ENCODE measurements around the gene PANK3.

The PANK3 gene

DNA sequence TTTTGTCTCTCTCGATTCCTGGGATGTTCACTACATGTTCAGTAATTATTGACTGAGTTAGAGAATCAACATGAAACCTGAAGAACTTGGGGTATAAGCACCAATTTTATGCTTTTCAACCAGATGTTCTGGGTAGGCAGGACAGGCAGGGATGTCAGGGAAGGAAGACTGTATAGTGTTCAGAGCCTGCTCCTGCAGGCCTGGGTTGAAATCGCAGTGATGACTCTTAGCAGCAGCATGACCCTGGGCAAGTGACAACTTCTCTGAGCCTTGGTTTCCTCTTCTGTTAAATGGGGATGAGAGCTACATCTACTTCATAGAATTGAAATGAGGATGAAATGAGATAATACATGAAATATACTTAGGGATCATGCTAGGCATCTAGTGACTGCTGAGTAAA lies 29.7 kb upstream of the PANK3 start:
- DNase-seq, result no peak
- Histone ChIP-seq H3K4me1 (ENCODE audit: control insufficient read depth, insufficient read depth, low read length, poor library complexity, severe bottlenecking) (no peaks in the 10 kb centered on the region), H3K4me3 (ENCODE audit: insufficient read depth, low read depth, low read length, poor library complexity, severe bottlenecking) (no peak overlapping the region), H3K27ac (ENCODE audit: insufficient read depth, low read length, poor library complexity, severe bottlenecking) (no peak overlapping the region), H3K9me3 (ENCODE audit: control insufficient read depth, low read length) (no peaks in the 10 kb centered on the region), H3K36me3 (ENCODE audit: control insufficient read depth, insufficient read depth, low read length) (no peaks in the 10 kb centered on the region), H3K27me3 (replicated peaks; ENCODE audit: control insufficient read depth, insufficient read depth, low read length, poor library complexity, severe bottlenecking) (no peaks in the 10 kb centered on the region)

DNA sequence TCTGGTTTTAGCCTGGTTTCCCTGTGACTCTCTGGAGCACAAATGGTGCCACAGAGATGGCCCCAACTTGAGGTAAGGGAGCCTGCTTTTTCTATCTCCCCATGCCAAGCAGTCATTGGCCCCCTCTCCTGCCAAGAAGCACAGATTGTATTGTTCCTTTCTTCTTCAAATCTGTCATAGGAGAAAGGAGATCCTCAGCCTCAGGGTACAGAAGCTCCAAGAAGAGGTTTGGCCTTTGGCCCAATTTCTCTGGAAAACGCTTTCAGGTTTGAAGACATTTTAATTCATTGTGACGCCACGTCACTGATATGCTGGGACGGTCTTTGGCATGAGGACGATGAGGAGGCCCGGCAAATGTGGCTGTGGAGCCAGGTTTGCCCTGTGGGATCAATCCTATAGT lies 29.2 kb upstream of the PANK3 start:
- no peaks in the 10 kb centered on the region for H3K4me1 ChIP-seq (ENCODE audit: control insufficient read depth, insufficient read depth, low read length, poor library complexity, severe bottlenecking)
- no peak overlapping the region for H3K4me3 ChIP-seq (ENCODE audit: insufficient read depth, low read depth, low read length, poor library complexity, severe bottlenecking)
- no peaks in the 10 kb centered on the region for H3K9me3 ChIP-seq (ENCODE audit: control insufficient read depth, low read length)
- no peaks in the 10 kb centered on the region for H3K36me3 ChIP-seq (ENCODE audit: control insufficient read depth, insufficient read depth, low read length)
- DNase-seq, result no peak
- no peaks in the 10 kb centered on the region for H3K27me3 ChIP-seq (replicated peaks; ENCODE audit: control insufficient read depth, insufficient read depth, low read length, poor library complexity, severe bottlenecking)
- H3K27ac ChIP-seq (ENCODE audit: insufficient read depth, low read length, poor library complexity, severe bottlenecking), result no peak overlapping the region

DNA sequence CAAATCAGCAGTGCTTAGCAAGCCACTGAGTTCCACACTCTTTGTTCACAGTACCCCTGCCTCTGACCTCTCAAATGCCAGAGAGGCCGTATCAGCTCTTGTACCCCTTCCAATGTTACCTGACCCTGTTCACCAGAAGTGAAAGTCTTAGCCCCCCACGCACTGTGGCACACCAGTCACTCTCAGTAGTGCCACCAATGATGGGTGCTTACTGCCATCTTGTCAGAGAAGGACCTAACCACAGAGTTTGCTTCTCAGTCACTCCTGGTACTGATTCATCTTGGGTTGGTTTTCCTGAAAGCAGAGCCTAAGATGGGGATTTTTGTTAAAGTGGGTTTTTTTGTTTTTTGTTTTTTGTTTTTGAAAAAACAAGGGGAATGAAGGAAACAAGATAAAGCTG lies 28.8 kb upstream of the PANK3 start:
- DNase-seq, result no peak
- H3K27me3 ChIP-seq (replicated peaks; ENCODE audit: control insufficient read depth, insufficient read depth, low read length, poor library complexity, severe bottlenecking), result no peaks in the 10 kb centered on the region
- no peaks in the 10 kb centered on the region for H3K36me3 ChIP-seq (ENCODE audit: control insufficient read depth, insufficient read depth, low read length)
- H3K4me3 ChIP-seq (ENCODE audit: insufficient read depth, low read depth, low read length, poor library complexity, severe bottlenecking), result no peak overlapping the region
- no peak overlapping the region for H3K27ac ChIP-seq (ENCODE audit: insufficient read depth, low read length, poor library complexity, severe bottlenecking)
- H3K9me3 ChIP-seq (ENCODE audit: control insufficient read depth, low read length), result no peaks in the 10 kb centered on the region
- H3K4me1 ChIP-seq (ENCODE audit: control insufficient read depth, insufficient read depth, low read length, poor library complexity, severe bottlenecking), result no peaks in the 10 kb centered on the region

DNA sequence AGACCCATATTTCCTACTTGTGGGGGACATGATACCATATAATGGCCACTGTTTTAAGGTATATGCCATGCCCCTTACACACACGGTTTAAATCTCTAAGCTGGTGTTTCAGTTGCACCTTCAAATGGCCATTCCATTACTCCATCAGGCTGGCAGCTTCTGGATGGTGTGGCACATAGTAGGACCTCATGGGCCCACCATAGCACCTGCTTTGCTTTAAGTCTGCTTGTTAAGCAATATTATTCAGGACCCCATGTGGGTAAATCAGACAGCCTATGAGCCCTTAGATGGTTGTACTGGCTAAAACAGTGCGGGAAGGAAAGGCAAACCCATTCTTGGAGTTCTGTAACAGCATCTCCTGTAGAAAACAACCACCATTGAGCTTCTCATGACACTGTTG lies 27.4 kb upstream of the PANK3 start:
- no peak for DNase-seq
- Histone ChIP-seq H3K4me1 (ENCODE audit: control insufficient read depth, insufficient read depth, low read length, poor library complexity, severe bottlenecking) (no peaks in the 10 kb centered on the region), H3K4me3 (ENCODE audit: insufficient read depth, low read depth, low read length, poor library complexity, severe bottlenecking) (no peak overlapping the region), H3K27me3 (replicated peaks; ENCODE audit: control insufficient read depth, insufficient read depth, low read length, poor library complexity, severe bottlenecking) (no peaks in the 10 kb centered on the region), H3K27ac (ENCODE audit: insufficient read depth, low read length, poor library complexity, severe bottlenecking) (no peak overlapping the region), H3K9me3 (ENCODE audit: control insufficient read depth, low read length) (no peaks in the 10 kb centered on the region), H3K36me3 (ENCODE audit: control insufficient read depth, insufficient read depth, low read length) (no peaks in the 10 kb centered on the region)

DNA sequence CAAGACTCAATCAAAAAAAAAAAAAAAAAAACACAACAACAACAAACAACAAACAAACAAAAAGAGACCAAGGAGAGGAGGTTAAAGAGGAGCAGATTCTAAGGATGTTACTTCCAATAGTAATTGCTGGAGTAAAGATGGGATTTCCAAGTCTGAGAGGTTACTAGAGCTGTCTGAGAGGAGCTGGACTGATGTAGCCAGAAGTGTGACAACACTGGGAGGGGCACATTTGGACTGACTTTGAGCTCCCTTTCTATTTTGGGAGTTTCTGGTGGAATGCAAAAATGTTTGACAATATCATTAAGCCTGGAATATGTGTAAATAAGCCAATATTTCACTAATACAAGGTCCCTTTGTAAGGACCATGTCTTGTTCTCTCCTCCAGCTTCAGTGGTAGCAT lies 25.3 kb upstream of the PANK3 start:
- Histone ChIP-seq H3K27ac (ENCODE audit: insufficient read depth, low read length, poor library complexity, severe bottlenecking) (no peak overlapping the region), H3K27me3 (replicated peaks; ENCODE audit: control insufficient read depth, insufficient read depth, low read length, poor library complexity, severe bottlenecking) (no peaks in the 10 kb centered on the region), H3K36me3 (ENCODE audit: control insufficient read depth, insufficient read depth, low read length) (no peaks in the 10 kb centered on the region), H3K9me3 (ENCODE audit: control insufficient read depth, low read length) (no peaks in the 10 kb centered on the region), H3K4me1 (ENCODE audit: control insufficient read depth, insufficient read depth, low read length, poor library complexity, severe bottlenecking) (no peaks in the 10 kb centered on the region), H3K4me3 (ENCODE audit: insufficient read depth, low read depth, low read length, poor library complexity, severe bottlenecking) (no peak overlapping the region)
- DNase-seq, result no peak

DNA sequence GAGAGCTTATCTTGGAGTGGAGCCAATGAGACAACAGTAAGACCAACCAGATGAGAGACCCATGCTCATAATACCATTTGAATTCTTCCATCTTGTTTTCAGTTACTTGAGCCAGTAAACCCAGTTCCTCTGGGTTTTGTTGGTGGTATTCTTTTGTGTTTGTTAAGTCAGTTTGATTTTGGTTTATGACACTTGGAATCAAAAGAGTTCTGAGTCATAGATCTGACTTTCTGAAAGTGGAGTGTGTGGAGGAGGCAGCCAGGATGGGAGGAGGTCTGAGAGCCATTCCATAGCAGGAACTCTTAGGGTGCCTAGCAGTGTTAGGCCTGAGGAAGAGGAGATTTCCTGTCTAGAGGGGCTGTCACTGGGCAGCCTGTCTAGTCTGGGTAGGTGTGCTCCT lies 24.6 kb upstream of the PANK3 start:
- no peak overlapping the region for H3K27ac ChIP-seq (ENCODE audit: insufficient read depth, low read length, poor library complexity, severe bottlenecking)
- DNase-seq, result no peak

DNA sequence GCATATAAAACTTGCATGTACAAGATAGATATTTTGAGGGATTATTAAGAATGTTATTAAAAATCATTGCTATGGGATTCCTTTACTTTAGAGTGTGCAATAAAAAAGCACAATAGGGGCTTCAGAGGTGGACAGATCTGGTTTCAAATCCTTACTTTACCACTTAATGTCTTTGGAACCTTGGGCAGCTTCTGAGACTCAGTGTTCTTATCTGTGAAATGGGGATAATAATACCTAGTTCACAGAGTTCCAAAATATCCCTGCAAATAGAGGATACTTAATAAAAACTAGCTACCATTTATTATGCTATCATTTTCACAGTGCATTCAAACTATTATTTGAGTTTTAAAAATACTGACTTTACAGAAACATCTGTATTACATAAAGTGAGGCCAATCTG lies 23.3 kb upstream of the PANK3 start:
- Histone ChIP-seq H3K27me3 (replicated peaks; ENCODE audit: control insufficient read depth, insufficient read depth, low read length, poor library complexity, severe bottlenecking) (no peaks in the 10 kb centered on the region), H3K4me3 (ENCODE audit: insufficient read depth, low read depth, low read length, poor library complexity, severe bottlenecking) (no peak overlapping the region), H3K9me3 (ENCODE audit: control insufficient read depth, low read length) (no peaks in the 10 kb centered on the region), H3K4me1 (ENCODE audit: control insufficient read depth, insufficient read depth, low read length, poor library complexity, severe bottlenecking) (no peaks in the 10 kb centered on the region), H3K36me3 (ENCODE audit: control insufficient read depth, insufficient read depth, low read length) (no peaks in the 10 kb centered on the region), H3K27ac (ENCODE audit: insufficient read depth, low read length, poor library complexity, severe bottlenecking) (no peak overlapping the region)
- DNase-seq, result no peak

More for the DNA sequence above, 24.6 kb upstream of the PANK3 start:
- no peaks in the 10 kb centered on the region for H3K36me3 ChIP-seq (ENCODE audit: control insufficient read depth, insufficient read depth, low read length)
- no peaks in the 10 kb centered on the region for H3K9me3 ChIP-seq (ENCODE audit: control insufficient read depth, low read length)
- H3K27me3 ChIP-seq (replicated peaks; ENCODE audit: control insufficient read depth, insufficient read depth, low read length, poor library complexity, severe bottlenecking), result no peaks in the 10 kb centered on the region
- H3K4me1 ChIP-seq (ENCODE audit: control insufficient read depth, insufficient read depth, low read length, poor library complexity, severe bottlenecking), result no peaks in the 10 kb centered on the region
- H3K4me3 ChIP-seq (ENCODE audit: insufficient read depth, low read depth, low read length, poor library complexity, severe bottlenecking), result no peak overlapping the region

DNA sequence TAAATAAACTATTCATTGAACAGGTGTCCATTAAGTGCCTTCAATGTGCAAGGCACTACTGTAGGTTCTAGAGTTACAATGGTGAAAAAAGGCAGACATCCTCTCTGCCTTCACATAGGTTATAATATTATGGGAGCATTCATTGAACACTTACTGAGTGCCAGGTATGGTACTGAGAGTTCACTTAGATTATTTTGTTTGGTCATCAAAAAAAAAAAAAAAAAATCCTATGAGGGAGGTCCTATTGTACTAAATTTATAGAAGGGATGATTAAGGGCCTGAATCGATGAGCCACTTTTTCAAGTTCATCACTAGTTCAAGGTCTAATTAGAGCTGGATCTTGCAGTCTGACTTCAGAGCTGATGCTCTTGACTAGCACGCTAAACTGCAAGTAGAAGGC lies 22.8 kb upstream of the PANK3 start:
- Histone ChIP-seq H3K4me3 (ENCODE audit: insufficient read depth, low read depth, low read length, poor library complexity, severe bottlenecking) (no peak overlapping the region), H3K27me3 (replicated peaks; ENCODE audit: control insufficient read depth, insufficient read depth, low read length, poor library complexity, severe bottlenecking) (no peaks in the 10 kb centered on the region), H3K9me3 (ENCODE audit: control insufficient read depth, low read length) (no peaks in the 10 kb centered on the region), H3K27ac (ENCODE audit: insufficient read depth, low read length, poor library complexity, severe bottlenecking) (no peak overlapping the region), H3K36me3 (ENCODE audit: control insufficient read depth, insufficient read depth, low read length) (no peaks in the 10 kb centered on the region), H3K4me1 (ENCODE audit: control insufficient read depth, insufficient read depth, low read length, poor library complexity, severe bottlenecking) (no peaks in the 10 kb centered on the region)
- no peak for DNase-seq

DNA sequence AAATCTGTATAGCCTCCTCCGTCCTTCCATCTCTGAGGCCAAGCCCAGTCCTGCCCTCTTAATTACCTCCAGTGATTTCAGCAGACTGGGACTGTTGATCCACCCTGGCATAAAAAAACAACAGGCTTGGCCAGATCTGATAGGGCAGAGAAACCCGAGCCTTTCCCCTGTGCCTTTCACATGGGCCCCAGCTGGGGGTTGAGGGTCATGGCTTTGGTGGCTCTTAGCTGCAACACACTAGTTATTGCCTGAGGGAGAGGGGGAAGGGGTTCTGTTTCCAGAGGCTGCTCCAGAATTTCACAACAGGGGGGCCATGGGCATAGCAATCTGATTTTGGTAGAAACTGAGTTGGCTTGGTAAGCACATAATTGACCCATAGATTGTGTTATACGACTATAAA lies 21.2 kb upstream of the PANK3 start:
- H3K27me3 ChIP-seq (replicated peaks; ENCODE audit: control insufficient read depth, insufficient read depth, low read length, poor library complexity, severe bottlenecking), result no peaks in the 10 kb centered on the region
- H3K4me3 ChIP-seq (ENCODE audit: insufficient read depth, low read depth, low read length, poor library complexity, severe bottlenecking), result no peak overlapping the region
- H3K4me1 ChIP-seq (ENCODE audit: control insufficient read depth, insufficient read depth, low read length, poor library complexity, severe bottlenecking), result no peaks in the 10 kb centered on the region
- H3K27ac ChIP-seq (ENCODE audit: insufficient read depth, low read length, poor library complexity, severe bottlenecking), result no peak overlapping the region
- no peaks in the 10 kb centered on the region for H3K9me3 ChIP-seq (ENCODE audit: control insufficient read depth, low read length)
- H3K36me3 ChIP-seq (ENCODE audit: control insufficient read depth, insufficient read depth, low read length), result no peaks in the 10 kb centered on the region
- DNase-seq, result no peak

DNA sequence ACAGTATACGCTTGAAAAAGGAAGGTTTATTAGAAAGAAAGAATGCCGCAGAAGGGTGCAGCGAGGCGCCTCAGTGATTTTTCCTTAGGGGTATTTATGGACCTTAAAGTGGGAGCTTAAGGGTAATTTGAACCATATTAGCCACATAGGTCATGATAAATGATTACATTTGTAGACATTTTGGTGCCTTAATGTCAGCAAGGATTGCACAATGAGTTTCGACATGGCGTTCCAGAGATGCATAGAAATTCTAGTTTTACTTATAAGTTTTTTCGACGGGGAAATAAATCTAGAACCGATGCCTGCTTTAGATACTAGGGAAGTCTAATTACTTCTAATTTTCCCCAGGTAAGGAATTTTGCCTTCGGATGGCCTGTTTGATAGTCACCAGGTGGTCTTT lies 20.7 kb upstream of the PANK3 start:
- Histone ChIP-seq H3K9me3 (ENCODE audit: control insufficient read depth, low read length) (no peaks in the 10 kb centered on the region), H3K4me3 (ENCODE audit: insufficient read depth, low read depth, low read length, poor library complexity, severe bottlenecking) (no peak overlapping the region), H3K27me3 (replicated peaks; ENCODE audit: control insufficient read depth, insufficient read depth, low read length, poor library complexity, severe bottlenecking) (no peaks in the 10 kb centered on the region), H3K27ac (ENCODE audit: insufficient read depth, low read length, poor library complexity, severe bottlenecking) (no peak overlapping the region), H3K4me1 (ENCODE audit: control insufficient read depth, insufficient read depth, low read length, poor library complexity, severe bottlenecking) (no peaks in the 10 kb centered on the region), H3K36me3 (ENCODE audit: control insufficient read depth, insufficient read depth, low read length) (no peaks in the 10 kb centered on the region)
- no peak for DNase-seq

DNA sequence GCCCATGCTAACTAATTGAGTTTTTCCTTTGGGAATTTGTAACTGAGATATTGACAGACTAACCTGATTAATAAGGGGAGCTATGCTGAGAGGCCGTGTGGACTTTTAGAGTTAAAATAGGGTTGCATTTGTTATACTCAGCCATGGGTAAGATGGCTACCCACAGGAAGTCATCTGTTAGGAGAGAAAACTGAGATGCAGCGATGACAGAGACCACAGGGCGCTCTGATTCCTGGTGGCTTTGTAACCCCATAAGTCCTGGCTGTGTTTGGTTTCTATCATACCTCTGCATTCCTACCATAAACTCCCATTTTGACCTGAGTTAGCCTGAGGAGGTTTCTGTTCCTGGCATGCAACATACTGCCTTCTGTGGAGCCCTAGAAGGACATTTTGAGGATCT lies 19.5 kb upstream of the PANK3 start:
- Histone ChIP-seq H3K27ac (ENCODE audit: insufficient read depth, low read length, poor library complexity, severe bottlenecking) (no peak overlapping the region), H3K4me3 (ENCODE audit: insufficient read depth, low read depth, low read length, poor library complexity, severe bottlenecking) (no peak overlapping the region), H3K9me3 (ENCODE audit: control insufficient read depth, low read length) (no peaks in the 10 kb centered on the region), H3K36me3 (ENCODE audit: control insufficient read depth, insufficient read depth, low read length) (no peaks in the 10 kb centered on the region), H3K27me3 (replicated peaks; ENCODE audit: control insufficient read depth, insufficient read depth, low read length, poor library complexity, severe bottlenecking) (no peaks in the 10 kb centered on the region), H3K4me1 (ENCODE audit: control insufficient read depth, insufficient read depth, low read length, poor library complexity, severe bottlenecking) (no peaks in the 10 kb centered on the region)
- DNase-seq, result no peak

All from effector memory CD4-positive, alpha-beta T cell (primary cell).